ENCODE results near the gene CD300LD.
"Not testable (repeated sequence)": the region's sequence is repeated elsewhere in the genome, so short reads cannot be mapped to it uniquely, and the experiment has no call there.

Gene CD300LD

GRCh38 chr17:74605361-74605760 lies 13.3 kb upstream of the CD300LD start:
- DNase-seq, result no peak

GRCh38 chr17:74604761-74605160 lies 12.7 kb upstream of the CD300LD start:
- DNase-seq, result no peak

- DNase-seq, result no peak
Observed at GRCh38 chr17:74604200-74604599, 12.1 kb upstream of the CD300LD start.

GRCh38 chr17:74603746-74604145 lies 11.7 kb upstream of the CD300LD start:
- no peak for DNase-seq

GRCh38 chr17:74603037-74603635 lies 11.1 kb upstream of the CD300LD start:
- DNase-seq, result no peak

GRCh38 chr17:74601944-74602572 lies 10.0 kb upstream of the CD300LD start:
- peak; percentile 5 for DNase-seq

GRCh38 chr17:74599448-74599939 lies 7.4 kb upstream of the CD300LD start:
- DNase-seq, result no peak

- no peak for DNase-seq
Observed at GRCh38 chr17:74599023-74599399, 6.9 kb upstream of the CD300LD start.

- no peak for DNase-seq
Observed at GRCh38 chr17:74598346-74599022, 6.4 kb upstream of the CD300LD start.

GRCh38 chr17:74597069-74597790 lies 5.1 kb upstream of the CD300LD start:
- DNase-seq, result no peak

GRCh38 chr17:74595037-74595750 lies 3.1 kb upstream of the CD300LD start:
- no peak for DNase-seq

GRCh38 chr17:74591503-74591902 lies 580 bp downstream of the CD300LD start:
- DNase-seq, result no peak

GRCh38 chr17:74585711-74586110 lies 6.4 kb downstream of the CD300LD start:
- no peak for DNase-seq

GRCh38 chr17:74584292-74585060 lies 7.6 kb downstream of the CD300LD start:
- DNase-seq, result no peak

GRCh38 chr17:74582633-74583032 lies 9.4 kb downstream of the CD300LD start:
- DNase-seq, result no peak

- DNase-seq, result no peak
Observed at GRCh38 chr17:74579900-74580299, 12.2 kb downstream of the CD300LD start.

GRCh38 chr17:74578979-74579378 lies 13.1 kb downstream of the CD300LD start:
- DNase-seq, result no peak

- DNase-seq, result no peak
Observed at GRCh38 chr17:74574489-74575142, 17.5 kb downstream of the CD300LD start.

GRCh38 chr17:74573635-74574034 lies 18.4 kb downstream of the CD300LD start:
- not testable (repeated sequence) for DNase-seq

- no peak for DNase-seq
Observed at GRCh38 chr17:74573169-74573568, 18.9 kb downstream of the CD300LD start.

GRCh38 chr17:74571621-74572270 lies 20.3 kb downstream of the CD300LD start:
- no peak for DNase-seq

All from NCI-H1436 (cell line).